ENCODE data around the gene ADIPOQ. TPM values are rescaled to one million over a fixed set of nuclear protein-coding genes. Genes with fewer than 3 reads are reported as not detected.

ADIPOQ gene
- total RNA-seq, 1 donor from 2014 or later: 36.6 TPM

DNA sequence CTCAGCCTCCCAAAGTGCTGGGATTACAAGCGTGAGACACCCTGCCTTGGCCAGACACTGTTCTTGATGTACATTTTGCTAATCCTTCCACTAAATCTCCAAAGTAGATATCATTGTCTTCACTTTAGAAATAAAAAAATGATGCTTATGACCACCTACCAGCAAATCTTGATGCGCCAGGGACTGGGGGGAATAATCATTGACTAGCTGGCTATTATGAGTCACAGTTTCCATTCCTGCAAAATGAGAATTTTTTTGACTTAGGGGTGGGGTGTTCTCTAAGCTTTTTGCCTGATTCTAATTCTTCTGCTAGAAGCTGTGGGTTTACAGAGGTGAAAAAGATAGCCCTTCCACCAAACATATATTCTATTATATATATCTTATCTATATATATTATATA, 19.1 kb upstream of the ADIPOQ start:
- intact Hi-C loops (cut with DNase I): no loop called here
- Histone ChIP-seq H3K36me3 (no peaks in the 10 kb centered on the region), H3K27me3 (no peaks in the 10 kb centered on the region), H3K4me3 (no peak overlapping the region), H3K27ac (no peak overlapping the region), H3K9me3 (no peaks in the 10 kb centered on the region), H3K4me1 (peaks cover 22% of the 10 kb centered on the region)
- TF ChIP-seq POLR2AphosphoS5 (IDR thresholded peaks at IDR 0.05; ENCODE audit: insufficient read depth in 1 of 2, low read depth in 1 of 2) (no peak), POLR2A (IDR thresholded peaks at IDR 0.05) (no peak)
- TF ChIP-seq, protein P1, sequence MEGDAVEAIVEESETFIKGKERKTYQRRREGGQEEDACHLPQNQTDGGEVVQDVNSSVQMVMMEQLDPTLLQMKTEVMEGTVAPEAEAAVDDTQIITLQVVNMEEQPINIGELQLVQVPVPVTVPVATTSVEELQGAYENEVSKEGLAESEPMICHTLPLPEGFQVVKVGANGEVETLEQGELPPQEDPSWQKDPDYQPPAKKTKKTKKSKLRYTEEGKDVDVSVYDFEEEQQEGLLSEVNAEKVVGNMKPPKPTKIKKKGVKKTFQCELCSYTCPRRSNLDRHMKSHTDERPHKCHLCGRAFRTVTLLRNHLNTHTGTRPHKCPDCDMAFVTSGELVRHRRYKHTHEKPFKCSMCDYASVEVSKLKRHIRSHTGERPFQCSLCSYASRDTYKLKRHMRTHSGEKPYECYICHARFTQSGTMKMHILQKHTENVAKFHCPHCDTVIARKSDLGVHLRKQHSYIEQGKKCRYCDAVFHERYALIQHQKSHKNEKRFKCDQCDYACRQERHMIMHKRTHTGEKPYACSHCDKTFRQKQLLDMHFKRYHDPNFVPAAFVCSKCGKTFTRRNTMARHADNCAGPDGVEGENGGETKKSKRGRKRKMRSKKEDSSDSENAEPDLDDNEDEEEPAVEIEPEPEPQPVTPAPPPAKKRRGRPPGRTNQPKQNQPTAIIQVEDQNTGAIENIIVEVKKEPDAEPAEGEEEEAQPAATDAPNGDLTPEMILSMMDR (IDR thresholded peaks at IDR 0.05): no peak
- DNase-seq (ENCODE audit: extremely low spot score in 2 of 2): peak in 1 of 2 donors; percentile 8

DNA sequence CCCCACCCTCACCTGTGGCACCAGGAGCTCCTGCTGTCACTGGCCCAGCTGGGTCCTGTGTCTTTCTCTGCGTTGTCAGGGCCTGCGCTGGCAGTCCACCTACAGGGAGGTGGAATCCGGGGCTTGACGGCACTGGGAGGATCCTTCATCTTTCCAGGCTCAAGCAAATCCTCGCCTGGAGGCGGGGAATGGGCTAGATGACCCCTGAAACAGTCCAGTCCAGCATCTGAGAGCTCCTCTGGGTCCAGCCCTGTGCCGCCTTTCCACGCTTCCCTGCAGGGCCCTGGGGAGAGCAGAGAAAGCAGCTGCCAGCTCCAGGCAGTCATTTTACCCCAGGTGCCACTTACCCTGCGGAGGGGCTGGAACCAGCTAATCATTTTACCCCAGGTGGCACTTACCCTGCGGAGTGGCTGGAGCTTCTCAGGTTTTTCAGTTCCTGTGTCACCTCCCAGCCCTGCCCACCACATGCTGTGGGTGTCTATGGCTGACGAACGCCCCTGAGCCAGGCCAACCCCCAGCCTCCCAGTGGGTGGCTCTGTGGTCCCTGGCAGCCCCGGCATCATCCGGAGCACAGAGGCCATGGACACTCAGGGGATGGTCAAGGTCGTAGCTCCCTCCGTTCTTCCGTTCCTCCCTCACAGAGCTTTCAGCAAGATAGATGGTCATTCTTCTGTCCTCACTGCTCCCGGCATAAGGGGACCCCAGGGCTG, 17.9 kb upstream of the ADIPOQ start:
- Histone ChIP-seq H3K27ac (no peak overlapping the region), H3K4me1 (peaks cover 22% of the 10 kb centered on the region), H3K4me3 (no peak overlapping the region), H3K9me3 (no peaks in the 10 kb centered on the region), H3K27me3 (no peaks in the 10 kb centered on the region), H3K36me3 (no peaks in the 10 kb centered on the region)
- DNase-seq (ENCODE audit: extremely low spot score in 2 of 2): no peak
- TF ChIP-seq POLR2A (IDR thresholded peaks at IDR 0.05) (no peak), POLR2AphosphoS5 (IDR thresholded peaks at IDR 0.05; ENCODE audit: insufficient read depth in 1 of 2, low read depth in 1 of 2) (no peak)
- TF ChIP-seq, protein P1 (IDR thresholded peaks at IDR 0.05): no peak
- intact Hi-C loops (cut with DNase I): no loop called here

DNA sequence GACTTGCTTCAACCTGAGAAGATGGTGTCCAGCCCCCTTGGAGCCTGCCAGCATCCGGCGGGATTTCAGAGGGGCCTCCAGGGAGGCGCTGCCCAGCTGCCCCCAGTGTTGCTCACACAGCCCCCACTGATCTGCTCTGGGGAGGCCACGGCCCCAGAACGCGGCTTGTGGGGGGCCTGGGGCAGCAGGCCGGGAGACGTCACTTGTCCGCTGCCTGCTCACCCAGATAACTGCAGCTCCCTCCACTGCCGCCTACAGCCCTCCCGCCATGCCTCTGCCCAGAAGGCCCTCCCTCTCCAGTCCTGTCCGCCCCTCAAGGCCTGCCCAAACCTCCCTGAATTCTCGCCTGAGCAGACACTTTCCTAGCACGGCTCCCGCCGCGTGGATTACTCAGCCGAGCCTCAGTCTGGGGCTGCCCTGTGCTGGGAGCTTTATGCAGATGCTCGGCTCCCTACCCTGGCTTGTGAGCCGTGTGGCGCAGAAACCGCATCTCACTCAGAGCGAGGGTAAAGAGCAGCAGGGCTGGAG, 17.2 kb upstream of the ADIPOQ start:
- peaks cover 22% of the 10 kb centered on the region for H3K4me1 ChIP-seq
- no peaks in the 10 kb centered on the region for H3K9me3 ChIP-seq
- H3K27ac ChIP-seq: no peak overlapping the region
- no peak overlapping the region for H3K4me3 ChIP-seq
- no peak for TF ChIP-seq POLR2A (IDR thresholded peaks at IDR 0.05)
- no peak for TF ChIP-seq POLR2AphosphoS5 (IDR thresholded peaks at IDR 0.05; ENCODE audit: insufficient read depth in 1 of 2, low read depth in 1 of 2)
- TF ChIP-seq, protein P1 (IDR thresholded peaks at IDR 0.05): no peak
- no peaks in the 10 kb centered on the region for H3K36me3 ChIP-seq
- DNase-seq (ENCODE audit: extremely low spot score in 2 of 2): no peak
- H3K27me3 ChIP-seq: no peaks in the 10 kb centered on the region
- intact Hi-C loops (cut with DNase I): no loop called here

GRCh38 chr3:186825872-186826409, 16.6 kb upstream of the ADIPOQ start:
- no peak for DNase-seq (ENCODE audit: extremely low spot score in 2 of 2)
- Histone ChIP-seq H3K27ac (no peak overlapping the region), H3K36me3 (no peaks in the 10 kb centered on the region), H3K4me3 (no peak overlapping the region), H3K27me3 (no peaks in the 10 kb centered on the region), H3K9me3 (no peaks in the 10 kb centered on the region), H3K4me1 (peaks cover 22% of the 10 kb centered on the region)
- TF ChIP-seq POLR2A (IDR thresholded peaks at IDR 0.05) (no peak), POLR2AphosphoS5 (IDR thresholded peaks at IDR 0.05; ENCODE audit: insufficient read depth in 1 of 2, low read depth in 1 of 2) (no peak)
- TF ChIP-seq, protein P1 (IDR thresholded peaks at IDR 0.05): no peak
- intact Hi-C loops (cut with DNase I): no loop called here

Measured in vagina (tissue), 2 donors.